A673 (cell line): ENCODE measurements around the gene OPRM1. TPM values are rescaled to one million over a fixed set of nuclear protein-coding genes. Genes with fewer than 3 reads are reported as not detected.

ENCODE experiments used
- BruUV-seq: library from RNA; stranded (reverse); fragments of 400-500 nt; replicated peaks from 2 replicates; lab custom pipeline; 2021; lab: Mats Ljungman, UMichigan
- CTCF ChIA-PET: fragments of 300-600 bp; sonication (Branson Sonifier 250); formaldehyde crosslinking; loops from one replicate; lab custom pipeline; 2022; ENCODE audit warnings: antibody characterized with exemption; lab: Charles Lee
- POLR2A ChIA-PET: fragments of 300-600 bp; sonication (Branson Sonifier 250); formaldehyde crosslinking; loops from one replicate; lab custom pipeline; 2022; ENCODE audit warnings: antibody characterized with exemption; ENCODE audit not compliant: low non-redundant PET; lab: Charles Lee
- DNase-seq: peaks from one replicate; pipeline ENCODE4 v3.0.0-alpha.2; 2015; ENCODE audit warnings: low spot score
- H3K27ac ChIP-seq: fragments of 200-600 bp; sonication (generic); 2 replicates; pipeline ENCODE4 v1.5.1; 2016; ENCODE audit warnings: mixed run types, low read depth, mild to moderate bottlenecking, mixed read lengths, antibody characterized with exemption, low read length; ENCODE audit not compliant: poor library complexity, severe bottlenecking
- H3K27me3 ChIP-seq: fragments of 200-600 bp; sonication (generic); replicated peaks from 2 replicates; pipeline ENCODE4 v1.6.1; 2017; ENCODE audit warnings: mixed run types, low read depth, mild to moderate bottlenecking, mixed read lengths, antibody characterized with exemption, low read length; ENCODE audit not compliant: insufficient read depth, poor library complexity
- H3K36me3 ChIP-seq: fragments of 200-600 bp; sonication (generic); 2 replicates; pipeline ENCODE4 v1.6.1; 2016; ENCODE audit warnings: mixed run types, mild to moderate bottlenecking, mixed read lengths, antibody characterized with exemption, low read length; ENCODE audit not compliant: insufficient read depth, poor library complexity, severe bottlenecking
- H3K4me1 ChIP-seq: fragments of 200-600 bp; sonication (generic); 2 replicates; pipeline ENCODE4 v1.6.1; 2017; ENCODE audit warnings: mixed run types, mild to moderate bottlenecking, mixed read lengths, antibody characterized with exemption, low read length; ENCODE audit not compliant: insufficient read depth, poor library complexity, severe bottlenecking
- H3K4me3 ChIP-seq: fragments of 200-600 bp; sonication (generic); 2 replicates; pipeline ENCODE4 v1.5.1; 2016; ENCODE audit warnings: low read depth, mixed run types, mild to moderate bottlenecking, mixed read lengths, low read length; ENCODE audit not compliant: poor library complexity, severe bottlenecking
- H3K9me3 ChIP-seq: fragments of 200-600 bp; sonication (generic); 2 replicates; pipeline ENCODE4 v1.6.1; 2016; ENCODE audit warnings: mixed run types, low read depth, mild to moderate bottlenecking, mixed read lengths, antibody characterized with exemption, low read length; ENCODE audit not compliant: poor library complexity, severe bottlenecking
- CTCF ChIP-seq: fragments of 300-800, 200-600 bp; sonication (generic); conservative IDR thresholded peaks from 2 replicates; pipeline ENCODE4 v1.5.1; 2017; ENCODE audit warnings: low read depth, mild to moderate bottlenecking, antibody characterized with exemption, low read length, moderate library complexity, mixed read lengths
- EZH2 ChIP-seq: fragments of 200-600 bp; sonication (generic); IDR thresholded peaks from 2 replicates; pipeline ENCODE4 v1.6.1; 2017; ENCODE audit warnings: borderline replicate concordance, low read depth, mild to moderate bottlenecking, mixed read lengths, antibody characterized with exemption, low read length; ENCODE audit not compliant: poor library complexity, severe bottlenecking
- intact Hi-C: fragments of 100-400 bp; cut with micrococcal nuclease; formaldehyde crosslinking; loops from one replicate; pipeline ENCODE4 v1.10.0; 2022; ENCODE audit not compliant: unreplicated experiment
- total RNA-seq: library from RNA; stranded (reverse); gene quantifications from 2 replicates; pipeline ENCODE4 v1.2.3, GENCODE V29; 2021

Gene OPRM1
- total RNA-seq, 1 experiment from 2014 or later, result not detected

- no peak overlapping the region for H3K27ac ChIP-seq
- POLR2A ChIA-PET, result no interaction called here
- no peaks in the 10 kb centered on the region for H3K36me3 ChIP-seq
Measured at GRCh38 chr6:154232013-154232910, 193.2 kb downstream of the OPRM1 start.

GRCh38 chr6:154233383-154233782, 194.3 kb downstream of the OPRM1 start:
- Histone ChIP-seq H3K27me3 (no peaks in the 10 kb centered on the region), H3K9me3 (no peaks in the 10 kb centered on the region), H3K36me3 (no peaks in the 10 kb centered on the region), H3K4me1 (no peaks in the 10 kb centered on the region), H3K4me3 (no peak overlapping the region), H3K27ac (no peak overlapping the region)
- ChIA-PET CTCF (no interaction called here), POLR2A (no interaction called here)
- TF ChIP-seq EZH2 (no peak), CTCF (no peak)
- BruUV-seq, result no TSS peak
- intact Hi-C loops, result no loop called here
- no peak for DNase-seq

More at GRCh38 chr6:154232013-154232910, 193.2 kb downstream of the OPRM1 start:
- H3K4me1 ChIP-seq, result no peaks in the 10 kb centered on the region
- H3K27me3 ChIP-seq, result no peaks in the 10 kb centered on the region
- H3K4me3 ChIP-seq, result no peak overlapping the region
- H3K9me3 ChIP-seq, result no peaks in the 10 kb centered on the region
- intact Hi-C loops, result no loop called here
- DNase-seq, result no peak
- BruUV-seq, result no TSS peak
- CTCF ChIA-PET, result interaction anchor here (0.7 kb wide), 1 partner anchor 202 kb away, joined by 4 read pairs; no protein-coding TSS in a partner anchor
- no peak for TF ChIP-seq CTCF
- no peak for TF ChIP-seq EZH2

GRCh38 chr6:154234019-154234772, 195.2 kb downstream of the OPRM1 start:
- no peaks in the 10 kb centered on the region for H3K4me1 ChIP-seq
- DNase-seq, result no peak
- CTCF ChIA-PET, result no interaction called here
- intact Hi-C loops, result no loop called here
- H3K4me3 ChIP-seq, result no peak overlapping the region
- H3K27me3 ChIP-seq, result no peaks in the 10 kb centered on the region
- no TSS peak for BruUV-seq
- TF ChIP-seq EZH2 (no peak), CTCF (no peak)
- H3K27ac ChIP-seq, result no peak overlapping the region
- POLR2A ChIA-PET, result no interaction called here
- no peaks in the 10 kb centered on the region for H3K9me3 ChIP-seq
- H3K36me3 ChIP-seq, result no peaks in the 10 kb centered on the region
